ENCODE data around the gene HS2ST1. TPM values are rescaled to one million over a fixed set of nuclear protein-coding genes. Genes with fewer than 3 reads are reported as not detected.
A peak's percentile ranks its signal among the peaks of the same experiment; 100 is the strongest.

The HS2ST1 gene
- polyA plus RNA-seq, 3 donors = 2.6 to 6.0 (median 4.2) TPM

- WGBS (ENCODE audit: insufficient coverage) = 100% methylated on average over 2 of the region's 7 CpGs
- H3K27me3 Mint-ChIP-seq (ENCODE audit: low read depth in 3 of 3) = peaks cover 0 to 1% (median 0%) of the 10 kb centered on the region in 3 donors
These were observed 203.4 kb downstream of the HS2ST1 start for GRCh38 chr1:87117761-87118368.

DNA sequence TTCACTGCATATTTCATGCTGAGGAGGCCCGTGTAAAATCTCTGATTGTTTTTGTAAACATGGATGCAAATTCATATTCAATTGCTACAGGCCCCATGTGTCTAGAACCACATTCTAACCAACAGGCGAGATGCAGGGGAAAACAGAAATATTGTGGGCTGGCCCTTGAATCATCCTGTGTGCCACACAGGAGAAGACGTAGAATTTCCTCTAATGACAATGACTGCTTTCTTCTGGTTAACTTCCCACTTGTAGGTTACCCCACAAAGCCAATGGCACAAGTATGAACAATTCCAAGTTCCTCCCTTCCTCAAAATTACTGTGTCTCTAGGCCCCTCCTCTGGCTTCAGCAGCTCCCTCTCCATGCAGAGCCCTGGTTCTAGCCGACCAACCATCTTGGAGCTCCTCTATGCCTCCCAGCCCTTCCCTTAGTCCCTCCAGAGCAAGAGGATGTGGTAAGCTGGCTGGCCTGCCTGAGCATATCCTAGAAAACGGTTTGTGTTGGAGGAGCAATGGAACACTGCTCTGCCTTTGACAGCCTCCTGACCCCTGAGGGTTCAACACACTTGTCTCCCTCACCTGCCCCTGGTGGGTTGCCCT, 205.2 kb downstream of the HS2ST1 start:
- H3K4me1 Mint-ChIP-seq = peaks cover 7% of the 10 kb centered on the region
- Histone ChIP-seq H3K4me2 (replicated peaks; ENCODE audit: extremely low read depth, low read length, poor library complexity, severe bottlenecking) (no peak overlapping the region), H4K20me1 (ENCODE audit: insufficient read depth, low read length) (no peaks in the 10 kb centered on the region), H3K9ac (ENCODE audit: insufficient read depth, low read length, poor library complexity, severe bottlenecking) (no peak overlapping the region), H3K27ac (ENCODE audit: low read depth in 1 of 2, low read length in 2 of 2) (no peak overlapping the region), H3K27me3 (ENCODE audit: control insufficient read depth in 2 of 2, insufficient read depth in 2 of 2, low read length in 2 of 2) (no peaks in the 10 kb centered on the region), H3K4me1 (ENCODE audit: control insufficient read depth in 1 of 2, insufficient read depth in 2 of 2, low read length in 2 of 2) (no peaks in the 10 kb centered on the region), H3K79me2 (ENCODE audit: insufficient read depth, low read length) (no peaks in the 10 kb centered on the region), H3K4me3 (replicated peaks in 1 of 3; ENCODE audit: low read depth in 2 of 3, low read length in 3 of 3) (no peak overlapping the region), H3K36me3 (replicated peaks in 1 of 2; ENCODE audit: control insufficient read depth in 1 of 2, insufficient read depth in 2 of 2, low read length in 2 of 2) (no peaks in the 10 kb centered on the region), H3K9me3 (replicated peaks in 1 of 2; ENCODE audit: control insufficient read depth in 1 of 2, insufficient read depth in 1 of 2, low read length in 2 of 2) (no peaks in the 10 kb centered on the region), H2AFZ (ENCODE audit: insufficient read depth, low read depth, low read length, poor library complexity, severe bottlenecking) (no peak overlapping the region)
- TF ChIP-seq, protein P1, sequence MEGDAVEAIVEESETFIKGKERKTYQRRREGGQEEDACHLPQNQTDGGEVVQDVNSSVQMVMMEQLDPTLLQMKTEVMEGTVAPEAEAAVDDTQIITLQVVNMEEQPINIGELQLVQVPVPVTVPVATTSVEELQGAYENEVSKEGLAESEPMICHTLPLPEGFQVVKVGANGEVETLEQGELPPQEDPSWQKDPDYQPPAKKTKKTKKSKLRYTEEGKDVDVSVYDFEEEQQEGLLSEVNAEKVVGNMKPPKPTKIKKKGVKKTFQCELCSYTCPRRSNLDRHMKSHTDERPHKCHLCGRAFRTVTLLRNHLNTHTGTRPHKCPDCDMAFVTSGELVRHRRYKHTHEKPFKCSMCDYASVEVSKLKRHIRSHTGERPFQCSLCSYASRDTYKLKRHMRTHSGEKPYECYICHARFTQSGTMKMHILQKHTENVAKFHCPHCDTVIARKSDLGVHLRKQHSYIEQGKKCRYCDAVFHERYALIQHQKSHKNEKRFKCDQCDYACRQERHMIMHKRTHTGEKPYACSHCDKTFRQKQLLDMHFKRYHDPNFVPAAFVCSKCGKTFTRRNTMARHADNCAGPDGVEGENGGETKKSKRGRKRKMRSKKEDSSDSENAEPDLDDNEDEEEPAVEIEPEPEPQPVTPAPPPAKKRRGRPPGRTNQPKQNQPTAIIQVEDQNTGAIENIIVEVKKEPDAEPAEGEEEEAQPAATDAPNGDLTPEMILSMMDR (IDR thresholded peaks at IDR 0.05) = no peak
- intact Hi-C loops (cut with micrococcal nuclease) = no loop called here
- H3K27ac Mint-ChIP-seq = peak overlapping the region in 2 of 7 donors; percentile 1 to 44
- H3K9me3 Mint-ChIP-seq = no peaks in the 10 kb centered on the region
- WGBS (ENCODE audit: insufficient coverage) = 43% methylated on average over 4 of the region's 5 CpGs
- no peak for DNase-seq
- H3K4me3 Mint-ChIP-seq = no peak overlapping the region
- H3K27me3 Mint-ChIP-seq (ENCODE audit: low read depth in 3 of 3) = peaks cover 0 to 1% (median 0%) of the 10 kb centered on the region in 3 donors
- no peaks in the 10 kb centered on the region for H3K36me3 Mint-ChIP-seq

More at GRCh38 chr1:87117761-87118368, 203.4 kb downstream of the HS2ST1 start:
- Mint-ChIP-seq H3K4me3 (no peak overlapping the region), H3K27ac (no peak overlapping the region), H3K36me3 (no peaks in the 10 kb centered on the region), H3K4me1 (peaks cover 2% of the 10 kb centered on the region), H3K9me3 (no peaks in the 10 kb centered on the region)
- no peaks in the 10 kb centered on the region for H3K79me2 ChIP-seq (ENCODE audit: insufficient read depth, low read length)
- H3K27me3 ChIP-seq (ENCODE audit: control insufficient read depth in 2 of 2, insufficient read depth in 2 of 2, low read length in 2 of 2) = no peaks in the 10 kb centered on the region
- intact Hi-C loops (cut with micrococcal nuclease) = no loop called here
- no peaks in the 10 kb centered on the region for H3K4me1 ChIP-seq (ENCODE audit: control insufficient read depth in 1 of 2, insufficient read depth in 2 of 2, low read length in 2 of 2)
- H3K4me2 ChIP-seq (replicated peaks; ENCODE audit: extremely low read depth, low read length, poor library complexity, severe bottlenecking) = no peak overlapping the region
- H3K36me3 ChIP-seq (replicated peaks in 1 of 2; ENCODE audit: control insufficient read depth in 1 of 2, insufficient read depth in 2 of 2, low read length in 2 of 2) = no peaks in the 10 kb centered on the region
- no peak overlapping the region for H3K4me3 ChIP-seq (replicated peaks in 1 of 3; ENCODE audit: low read depth in 2 of 3, low read length in 3 of 3)
- H3K27ac ChIP-seq (ENCODE audit: low read depth in 1 of 2, low read length in 2 of 2) = no peak overlapping the region
- H3K9ac ChIP-seq (ENCODE audit: insufficient read depth, low read length, poor library complexity, severe bottlenecking) = no peak overlapping the region
- no peak for DNase-seq
- TF ChIP-seq, protein P1 (IDR thresholded peaks at IDR 0.05) = no peak
- no peaks in the 10 kb centered on the region for H4K20me1 ChIP-seq (ENCODE audit: insufficient read depth, low read length)
- H2AFZ ChIP-seq (ENCODE audit: insufficient read depth, low read depth, low read length, poor library complexity, severe bottlenecking) = no peak overlapping the region
- H3K9me3 ChIP-seq (replicated peaks in 1 of 2; ENCODE audit: control insufficient read depth in 1 of 2, insufficient read depth in 1 of 2, low read length in 2 of 2) = no peaks in the 10 kb centered on the region

Data from CD14-positive monocyte (primary cell).